Activated naive CD4-positive, alpha-beta T cell treated with anti-CD3 and anti-CD28 coated beads, Interleukin-2, amount 50 U/mL, for 16 hours (primary cell): ENCODE data around the gene HEY2.
A peak's percentile ranks its signal among the peaks of the same experiment; 100 is the strongest.

ENCODE experiments used
- DNase-seq: peaks from one replicate; pipeline ENCODE4 v3.0.0-alpha.2; 2020

HEY2 gene

DNA sequence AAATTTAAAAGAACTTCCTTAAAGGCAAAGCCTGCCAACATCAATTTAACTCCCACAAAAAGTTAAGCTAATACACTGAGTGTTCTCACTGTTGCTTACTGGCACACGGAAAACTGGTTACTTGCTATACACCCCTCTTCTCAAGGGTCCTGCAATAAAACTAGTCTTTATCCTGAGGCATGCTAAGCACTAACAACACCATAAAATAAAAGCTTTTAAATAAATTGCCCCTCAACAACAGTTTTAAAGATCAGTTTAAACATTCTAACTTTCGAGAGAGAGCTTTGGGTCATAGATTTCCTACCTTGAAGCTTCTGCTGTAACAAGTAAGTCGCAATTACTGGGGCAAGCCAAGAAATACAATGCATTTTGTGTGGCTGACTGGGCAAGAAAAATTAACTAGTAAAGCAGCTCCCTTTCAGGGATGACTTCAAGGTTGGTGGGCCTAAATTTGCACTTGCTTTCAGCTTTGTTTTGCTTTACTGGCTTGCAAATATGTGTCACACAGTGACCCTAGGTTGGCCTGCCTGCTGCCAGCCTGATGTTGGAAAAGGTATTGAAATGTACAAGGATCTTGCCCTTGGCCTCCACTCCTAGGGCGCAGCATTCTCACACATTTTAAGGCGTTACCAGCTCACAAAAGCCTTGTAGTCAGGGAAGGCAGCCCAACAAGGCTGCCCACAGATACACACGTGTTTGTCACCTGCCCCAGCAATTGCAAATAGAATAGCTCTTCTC lies 4.0 kb upstream of the HEY2 start:
- DNase-seq: no peak

DNA sequence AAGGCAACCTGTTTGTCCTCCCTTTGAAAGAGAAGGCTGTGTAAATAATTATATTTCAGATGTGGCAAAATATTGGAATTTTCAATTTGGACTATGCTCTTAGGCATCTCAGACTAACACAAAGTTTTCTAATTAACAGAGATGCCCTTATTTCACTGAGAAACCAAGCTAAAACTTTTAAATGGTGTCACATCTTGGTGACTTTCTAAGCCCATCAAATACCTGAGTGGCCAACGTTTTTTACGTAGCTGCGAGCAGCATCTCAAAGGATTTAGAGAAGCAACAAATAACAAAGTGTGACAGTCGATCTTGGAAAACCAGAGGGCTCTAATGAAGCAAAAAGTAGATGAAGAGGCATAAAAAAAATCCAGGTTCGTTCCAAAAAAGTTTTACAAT lies 3.4 kb upstream of the HEY2 start:
- DNase-seq: no peak

DNA sequence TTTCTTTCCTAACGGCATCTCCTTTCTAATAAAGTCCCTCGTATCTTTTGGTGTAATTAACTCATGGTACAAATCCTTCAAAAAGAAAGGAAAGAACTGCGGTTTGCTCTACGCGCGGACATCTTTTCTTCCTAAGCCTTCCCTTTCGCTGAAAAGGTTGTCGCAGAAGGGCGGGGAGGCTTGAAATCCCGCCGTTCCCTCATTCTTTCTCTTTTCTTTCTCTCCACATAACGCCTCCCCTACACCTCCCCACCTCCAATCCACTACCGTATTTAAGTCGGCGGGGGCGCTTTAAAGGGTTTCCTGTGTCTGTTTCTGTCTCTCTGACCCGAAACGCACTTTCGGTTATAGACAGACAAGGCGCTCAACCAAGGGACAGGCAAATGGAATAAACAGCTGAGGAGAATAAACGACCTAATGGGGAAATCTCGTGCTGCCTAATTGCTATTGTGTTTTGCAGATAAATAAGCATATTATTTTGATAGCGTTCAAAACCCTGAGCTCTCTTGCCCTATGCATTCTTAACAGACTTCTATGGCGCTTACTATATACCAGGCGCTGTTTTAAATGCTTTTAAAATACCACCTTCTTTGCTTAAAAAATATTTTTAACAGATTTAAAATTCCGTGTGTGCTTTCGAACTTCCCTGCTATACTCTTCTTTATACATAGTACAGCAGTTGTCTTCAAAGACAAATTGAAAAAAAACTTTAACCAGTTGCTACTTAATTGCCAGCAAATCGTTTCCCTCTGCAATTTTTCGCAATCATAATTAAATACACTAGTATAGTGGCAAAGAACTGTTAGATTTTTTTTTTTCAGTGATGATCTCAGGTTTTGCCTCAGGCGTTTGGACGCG lies 2.5 kb upstream of the HEY2 start:
- DNase-seq: peak; percentile 68

DNA sequence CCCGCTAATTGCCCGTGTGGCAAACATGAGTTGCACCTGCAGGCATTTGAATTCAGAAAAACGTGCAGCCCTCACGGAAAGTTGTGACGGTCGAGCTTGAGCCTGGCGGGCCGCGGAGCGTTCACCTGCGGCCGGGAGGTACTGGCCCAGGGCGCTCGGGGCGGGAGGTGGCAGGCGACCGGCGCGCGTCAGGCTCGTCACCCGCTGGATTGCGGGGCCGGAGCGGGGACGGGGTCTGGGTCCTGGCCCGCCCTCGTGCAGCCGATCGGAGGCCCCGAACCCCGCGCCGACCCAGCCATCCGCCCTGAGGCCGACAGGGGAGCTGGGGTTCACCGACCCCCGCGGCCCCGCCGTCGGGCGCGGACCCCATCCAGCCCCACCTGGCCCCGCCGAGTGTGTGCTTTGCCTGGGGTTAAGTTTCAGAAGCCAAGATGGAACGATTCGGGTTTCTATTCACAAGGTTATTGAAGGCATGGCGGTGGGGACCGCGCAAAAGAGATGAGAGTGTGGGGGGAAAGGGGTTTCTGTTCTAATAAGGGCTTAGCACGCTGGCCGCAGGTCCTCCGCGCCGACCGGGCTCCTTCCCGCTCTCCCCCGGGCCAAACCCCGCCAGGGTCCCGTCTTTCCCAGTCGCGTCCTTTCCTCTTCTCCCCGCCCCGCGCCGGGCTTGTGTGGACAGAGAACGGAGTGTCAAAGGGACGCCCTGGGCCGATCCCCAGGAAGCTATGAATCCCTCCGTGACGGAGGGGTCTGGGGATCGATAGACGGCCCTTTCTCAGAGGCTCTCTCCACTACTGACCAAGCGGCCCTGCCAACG lies 1.6 kb upstream of the HEY2 start:
- DNase-seq: peak; percentile 26

DNA sequence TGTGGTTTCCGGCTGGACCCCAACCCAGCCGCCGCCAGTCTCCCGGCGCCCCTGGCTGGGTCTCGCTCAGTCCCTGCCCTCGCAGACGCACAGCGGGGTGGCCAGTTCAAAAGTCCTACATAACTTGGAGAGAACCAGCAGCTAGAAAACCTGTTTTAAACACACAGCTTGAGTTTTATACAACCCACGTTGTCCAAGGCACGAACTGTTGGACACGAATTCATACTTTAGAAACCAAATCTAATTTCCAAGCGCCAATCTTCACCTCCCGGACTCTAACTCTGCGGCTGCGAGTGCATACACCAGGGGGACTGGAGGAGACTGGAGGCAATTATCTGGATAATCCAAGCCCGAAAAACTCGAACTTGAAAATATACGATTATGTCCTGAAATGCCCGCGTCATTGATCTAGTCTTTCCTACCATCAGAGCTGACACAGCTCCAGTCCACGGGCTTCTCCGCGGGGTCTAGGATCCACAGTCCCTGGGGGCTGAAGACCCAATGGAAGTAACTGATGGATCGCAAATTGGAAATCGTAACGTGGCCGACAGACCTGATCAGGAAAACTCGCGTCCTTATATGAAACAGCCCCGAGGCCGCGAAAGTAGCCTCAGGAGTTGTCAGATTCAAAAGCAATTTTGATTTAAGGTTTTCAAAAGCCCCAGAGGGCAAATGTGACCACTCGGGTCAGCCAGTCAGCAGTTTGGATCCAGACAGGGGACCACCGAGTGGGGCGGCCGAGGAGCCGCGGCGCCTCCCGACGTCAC lies 843 bp upstream of the HEY2 start:
- no peak for DNase-seq

DNA sequence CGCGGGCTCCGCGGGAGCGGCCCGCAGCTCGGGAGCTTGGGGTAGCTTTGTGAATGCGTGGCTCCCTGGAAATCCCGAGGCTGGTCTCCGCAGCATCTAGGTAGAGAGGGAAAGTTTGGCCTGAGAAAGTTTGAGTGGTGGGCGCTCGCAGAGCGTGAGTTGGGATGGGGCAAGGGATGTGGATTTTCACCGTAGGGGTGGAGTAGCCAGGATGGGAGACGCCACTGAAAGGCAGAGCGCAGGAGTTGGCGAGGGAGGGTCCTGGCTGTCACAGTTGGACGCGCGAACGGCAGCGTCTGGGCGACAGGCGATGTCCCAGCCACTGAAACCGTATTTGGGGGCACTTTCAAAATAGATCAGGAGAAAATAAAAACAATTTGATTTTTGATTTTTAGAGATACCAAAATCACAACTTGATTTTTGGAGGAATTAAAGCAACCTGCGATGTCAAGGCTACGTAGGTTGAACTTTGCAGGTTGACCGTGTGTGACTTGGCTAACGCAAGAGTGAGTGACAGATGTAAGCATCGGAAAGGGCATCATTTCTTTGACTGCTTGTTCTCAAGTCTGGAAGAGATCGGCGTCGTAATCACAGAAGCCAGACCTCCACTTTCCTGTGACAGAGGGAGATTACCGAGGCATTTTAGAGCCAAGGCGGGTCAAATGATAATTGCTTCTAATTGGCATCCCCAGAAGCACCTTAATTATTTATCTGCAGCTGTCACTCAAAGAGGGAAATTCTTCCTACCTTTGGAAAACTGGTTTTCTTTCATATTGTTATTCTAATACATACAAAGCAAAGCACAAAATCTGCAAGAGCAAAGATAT lies 646 bp downstream of the HEY2 start:
- no peak for DNase-seq

DNA sequence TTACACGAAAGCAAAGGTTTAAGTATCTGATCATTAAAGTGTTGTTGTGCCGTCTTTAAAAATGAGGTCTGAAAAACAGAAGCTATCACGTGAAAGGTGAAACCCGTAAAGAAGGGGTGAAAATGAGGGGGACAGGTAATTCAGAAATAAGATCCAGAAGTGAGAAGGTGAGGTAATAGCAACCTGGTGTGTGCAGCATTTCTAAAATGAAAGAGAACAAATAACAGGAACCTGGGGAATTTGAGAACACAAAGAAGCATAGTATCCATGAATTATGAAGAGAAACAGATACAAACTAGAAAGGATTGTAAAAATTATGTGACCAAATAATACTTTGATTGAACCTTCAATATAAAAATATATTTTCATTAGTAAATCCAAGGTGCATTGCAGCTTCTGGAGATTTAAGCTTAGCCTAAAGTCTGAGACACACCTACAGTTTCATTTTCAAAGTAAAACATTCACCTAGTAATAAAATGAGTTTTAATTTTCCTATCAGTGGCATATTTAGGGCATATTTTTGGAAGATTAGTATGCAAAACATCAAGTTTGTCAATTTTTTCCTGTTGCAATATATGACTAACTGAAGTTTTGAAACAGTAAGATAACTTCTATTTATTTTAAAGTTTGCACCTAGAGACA lies 1.4 kb downstream of the HEY2 start:
- DNase-seq: no peak

DNA sequence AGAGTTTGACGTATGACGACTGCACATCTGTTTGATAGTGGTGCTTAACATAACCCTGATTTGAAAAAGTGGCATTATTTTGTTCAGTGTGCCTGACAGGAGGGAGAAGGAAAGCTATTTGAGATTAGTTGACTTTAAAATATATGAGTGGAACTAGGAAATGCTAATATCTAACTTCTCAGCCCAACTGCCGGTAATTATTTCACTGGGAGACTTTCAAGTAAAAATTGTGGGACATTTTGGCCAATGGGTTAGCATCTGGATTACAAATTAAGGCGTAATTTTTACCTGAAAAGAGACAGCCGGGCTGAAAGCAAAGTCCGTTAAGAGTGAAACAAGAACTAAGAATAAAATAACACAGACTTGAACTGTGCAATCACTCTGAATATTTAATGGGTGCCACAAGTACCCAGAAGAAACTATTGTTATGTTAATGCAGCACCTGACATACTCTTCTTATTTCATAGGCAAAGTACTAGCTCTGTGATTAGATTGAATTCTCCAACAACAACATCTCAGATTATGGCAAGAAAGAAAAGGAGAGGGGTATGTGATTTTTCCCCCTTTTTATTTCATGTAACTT lies 2.0 kb downstream of the HEY2 start:
- DNase-seq: no peak

DNA sequence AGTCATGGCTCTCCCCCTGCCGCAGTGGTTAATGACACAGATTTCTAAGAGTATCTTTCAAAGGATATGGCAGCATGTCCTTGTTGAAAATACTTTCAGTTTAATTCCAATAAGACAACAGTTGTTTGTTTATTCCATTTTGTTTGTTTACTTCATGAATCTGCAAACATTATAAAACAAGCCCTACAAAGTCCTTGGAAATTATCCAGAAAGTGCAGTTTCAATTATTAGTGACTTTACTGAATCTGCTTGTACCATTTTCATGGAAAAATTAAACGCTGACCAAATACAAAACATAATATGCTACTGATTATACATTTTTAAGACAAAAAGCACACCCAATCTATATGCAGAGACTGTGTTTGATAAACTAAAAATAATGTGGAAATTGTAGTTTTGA lies 3.3 kb downstream of the HEY2 start:
- no peak for DNase-seq

DNA sequence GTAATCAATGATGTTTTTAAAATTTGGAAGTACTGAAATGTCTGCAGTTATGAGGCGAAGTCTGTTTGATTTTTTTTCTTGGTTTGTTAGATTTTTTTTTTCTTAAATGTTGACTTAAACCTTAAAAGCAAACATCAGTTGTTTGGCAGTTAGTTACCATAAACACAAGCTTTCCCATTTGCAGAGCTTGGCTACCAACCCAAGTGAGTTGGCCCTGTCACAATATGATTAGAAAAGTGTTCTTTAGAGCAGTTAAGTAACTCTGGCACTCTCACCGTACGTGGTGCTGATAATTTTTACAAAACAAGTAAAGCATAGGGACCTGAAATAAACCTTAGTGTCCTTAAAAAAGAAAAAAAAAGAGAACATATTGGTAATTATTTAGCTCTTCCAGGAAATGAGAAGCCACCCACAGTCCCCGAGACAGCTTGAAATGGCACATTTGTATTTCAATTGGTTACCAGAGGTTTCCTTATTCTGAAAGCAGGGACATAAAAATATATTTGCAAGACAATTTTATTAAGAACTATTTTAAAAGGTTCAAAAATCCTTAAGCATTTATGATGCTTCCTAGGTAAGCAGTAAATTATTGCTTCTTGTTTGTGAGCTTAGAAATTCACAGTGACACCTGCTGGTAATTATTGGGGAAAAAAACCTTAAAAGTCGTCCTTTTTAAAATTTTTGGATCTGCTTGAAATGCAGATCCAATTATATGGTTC lies 3.9 kb downstream of the HEY2 start:
- no peak for DNase-seq

DNA sequence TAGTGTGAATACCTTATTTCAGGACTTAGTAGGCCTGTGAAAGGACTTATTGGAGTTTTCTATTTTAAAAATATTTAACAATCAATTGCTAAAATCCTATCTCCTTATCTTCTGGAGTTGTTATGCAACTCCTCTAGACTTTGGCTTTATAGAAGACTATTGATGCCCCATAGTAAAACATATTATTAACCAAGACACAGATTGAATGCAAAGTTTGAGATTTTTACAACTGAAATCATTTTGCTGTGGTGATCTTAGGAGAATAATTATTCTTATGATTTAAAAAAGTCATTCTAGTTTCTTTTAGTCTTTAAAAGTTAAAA lies 4.5 kb downstream of the HEY2 start:
- DNase-seq: no peak

DNA sequence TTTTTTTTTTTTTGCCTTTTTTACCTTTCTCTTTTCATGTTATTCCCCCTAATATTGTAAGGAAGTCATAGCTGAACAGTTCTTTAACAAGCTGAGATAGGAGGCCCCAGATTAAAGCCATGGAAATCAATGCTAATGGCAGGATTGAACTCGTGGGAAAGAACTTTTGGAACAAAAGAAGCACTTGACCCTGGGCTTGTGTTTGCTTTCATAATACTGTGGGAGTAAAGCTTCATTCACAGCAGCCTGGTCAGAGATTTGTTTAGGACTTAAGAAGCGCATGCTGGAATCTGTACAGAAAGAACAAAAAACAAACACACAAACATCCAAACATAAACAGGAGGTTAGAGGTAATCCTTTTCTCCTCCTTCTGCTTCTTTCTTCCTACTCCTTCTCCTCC lies 5.1 kb downstream of the HEY2 start:
- DNase-seq: no peak

DNA sequence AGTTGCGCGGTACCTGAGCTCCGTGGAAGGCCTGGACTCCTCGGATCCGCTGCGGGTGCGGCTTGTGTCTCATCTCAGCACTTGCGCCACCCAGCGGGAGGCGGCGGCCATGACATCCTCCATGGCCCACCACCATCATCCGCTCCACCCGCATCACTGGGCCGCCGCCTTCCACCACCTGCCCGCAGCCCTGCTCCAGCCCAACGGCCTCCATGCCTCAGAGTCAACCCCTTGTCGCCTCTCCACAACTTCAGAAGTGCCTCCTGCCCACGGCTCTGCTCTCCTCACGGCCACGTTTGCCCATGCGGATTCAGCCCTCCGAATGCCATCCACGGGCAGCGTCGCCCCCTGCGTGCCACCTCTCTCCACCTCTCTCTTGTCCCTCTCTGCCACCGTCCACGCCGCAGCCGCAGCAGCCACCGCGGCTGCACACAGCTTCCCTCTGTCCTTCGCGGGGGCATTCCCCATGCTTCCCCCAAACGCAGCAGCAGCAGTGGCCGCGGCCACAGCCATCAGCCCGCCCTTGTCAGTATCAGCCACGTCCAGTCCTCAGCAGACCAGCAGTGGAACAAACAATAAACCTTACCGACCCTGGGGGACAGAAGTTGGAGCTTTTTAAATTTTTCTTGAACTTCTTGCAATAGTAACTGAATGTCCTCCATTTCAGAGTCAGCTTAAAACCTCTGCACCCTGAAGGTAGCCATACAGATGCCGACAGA lies 9.9 kb downstream of the HEY2 start:
- DNase-seq: no peak

DNA sequence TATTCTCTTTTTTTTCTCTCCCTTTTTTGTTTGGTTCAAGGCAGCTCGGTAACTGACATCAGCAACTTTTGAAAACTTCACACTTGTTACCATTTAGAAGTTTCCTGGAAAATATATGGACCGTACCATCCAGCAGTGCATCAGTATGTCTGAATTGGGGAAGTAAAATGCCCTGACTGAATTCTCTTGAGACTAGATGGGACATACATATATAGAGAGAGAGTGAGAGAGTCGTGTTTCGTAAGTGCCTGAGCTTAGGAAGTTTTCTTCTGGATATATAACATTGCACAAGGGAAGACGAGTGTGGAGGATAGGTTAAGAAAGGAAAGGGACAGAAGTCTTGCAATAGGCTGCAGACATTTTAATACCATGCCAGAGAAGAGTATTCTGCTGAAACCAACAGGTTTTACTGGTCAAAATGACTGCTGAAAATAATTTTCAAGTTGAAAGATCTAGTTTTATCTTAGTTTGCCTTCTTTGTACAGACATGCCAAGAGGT lies 10.6 kb downstream of the HEY2 start:
- no peak for DNase-seq

DNA sequence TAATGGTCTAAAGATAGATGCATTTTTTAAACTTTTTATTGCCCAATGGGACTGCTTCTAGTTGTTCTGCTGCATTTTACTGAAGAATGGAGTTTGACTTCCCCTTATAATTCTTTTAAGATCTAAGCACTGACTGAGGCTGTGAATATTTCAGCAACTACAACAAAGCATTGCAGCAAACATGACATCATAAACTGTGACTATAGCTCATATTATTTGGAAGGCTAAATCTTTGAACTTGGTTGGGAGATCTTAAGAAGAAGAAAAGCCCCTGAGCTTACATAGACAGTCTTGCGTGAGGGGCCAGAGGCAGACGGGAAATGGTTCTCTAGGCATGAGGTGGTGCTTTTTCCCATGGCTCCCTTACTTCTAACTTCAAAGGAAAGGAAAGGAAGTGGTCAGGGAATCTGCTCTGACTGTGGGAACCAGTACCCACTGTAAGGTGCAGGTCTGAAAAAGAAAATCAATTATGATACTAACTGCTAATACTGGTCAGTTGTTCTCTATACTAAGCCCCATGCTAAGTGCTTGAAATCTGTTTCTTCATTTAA lies 14.8 kb downstream of the HEY2 start:
- no peak for DNase-seq

DNA sequence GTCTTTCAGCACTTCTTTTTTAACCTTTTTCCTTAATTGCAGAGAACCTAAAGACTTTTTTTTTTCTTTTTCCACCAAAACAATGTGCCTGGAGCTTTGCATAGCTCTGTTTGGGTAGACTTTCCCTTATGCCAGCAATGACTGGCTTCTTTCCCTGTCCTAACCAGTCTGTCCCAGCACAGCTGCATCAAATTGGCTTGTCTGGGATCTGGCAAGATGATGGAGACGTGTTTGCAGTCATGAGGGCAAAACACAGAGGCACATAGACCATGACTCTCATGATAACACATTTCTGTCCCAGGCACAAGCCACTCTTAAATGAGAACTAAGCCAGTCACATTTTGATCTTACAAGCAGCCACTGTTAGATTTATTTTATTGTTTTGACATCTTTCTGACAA lies 16.5 kb downstream of the HEY2 start:
- no peak for DNase-seq

DNA sequence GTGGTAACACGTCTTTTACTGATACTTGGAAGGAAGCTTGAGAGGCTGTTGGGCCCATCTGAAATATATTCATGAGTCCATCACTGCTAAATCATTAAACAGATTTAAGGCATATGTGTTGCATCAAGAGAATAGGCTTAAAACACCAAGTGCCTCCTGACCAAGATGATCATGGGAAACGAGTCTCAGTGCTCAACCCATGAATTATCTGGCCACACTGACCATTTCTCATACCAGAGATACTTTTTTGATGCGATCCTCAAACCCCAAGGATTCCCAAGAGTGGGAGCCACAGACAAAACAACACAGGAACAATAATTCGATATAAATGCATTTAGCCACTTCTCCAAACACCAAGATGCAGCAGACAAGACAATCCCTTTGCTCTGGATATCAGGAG lies 17.2 kb downstream of the HEY2 start:
- DNase-seq: no peak

DNA sequence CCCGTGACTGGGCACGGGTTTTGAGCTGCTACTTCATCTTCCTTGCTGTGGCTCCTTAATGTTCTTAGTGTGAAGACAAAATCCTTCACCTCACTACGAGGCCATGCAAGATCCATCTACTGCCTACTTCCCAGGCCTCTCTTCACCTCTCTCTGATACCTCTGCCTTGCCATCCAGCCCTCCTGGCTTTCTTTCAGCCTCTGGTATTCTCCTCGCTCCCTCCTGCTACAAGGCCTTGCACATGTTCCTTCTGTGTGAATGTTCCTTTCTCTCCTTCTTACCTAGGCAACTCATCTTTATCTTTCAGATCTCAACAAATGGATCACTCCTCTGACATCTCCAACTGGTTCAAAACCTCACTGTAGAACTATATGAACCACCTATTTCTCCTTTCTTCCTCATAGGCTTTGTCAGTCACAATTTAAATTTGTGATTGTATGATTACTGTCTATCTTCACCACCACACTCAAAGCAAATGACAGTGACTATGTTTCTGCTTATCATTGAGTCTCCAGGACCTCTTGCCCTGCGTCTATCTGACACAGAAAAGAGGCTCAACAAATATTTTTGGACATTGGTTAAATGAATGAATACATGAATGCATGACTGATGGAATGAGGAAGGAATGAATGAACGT lies 19.8 kb downstream of the HEY2 start:
- DNase-seq: no peak
